ENCODE results near the gene IGLL5. TPM values are rescaled to one million over a fixed set of nuclear protein-coding genes. Genes with fewer than 3 reads are reported as not detected.

Gene IGLL5
- total RNA-seq, 6 experiments from 2014 or later, result not detected

DNA sequence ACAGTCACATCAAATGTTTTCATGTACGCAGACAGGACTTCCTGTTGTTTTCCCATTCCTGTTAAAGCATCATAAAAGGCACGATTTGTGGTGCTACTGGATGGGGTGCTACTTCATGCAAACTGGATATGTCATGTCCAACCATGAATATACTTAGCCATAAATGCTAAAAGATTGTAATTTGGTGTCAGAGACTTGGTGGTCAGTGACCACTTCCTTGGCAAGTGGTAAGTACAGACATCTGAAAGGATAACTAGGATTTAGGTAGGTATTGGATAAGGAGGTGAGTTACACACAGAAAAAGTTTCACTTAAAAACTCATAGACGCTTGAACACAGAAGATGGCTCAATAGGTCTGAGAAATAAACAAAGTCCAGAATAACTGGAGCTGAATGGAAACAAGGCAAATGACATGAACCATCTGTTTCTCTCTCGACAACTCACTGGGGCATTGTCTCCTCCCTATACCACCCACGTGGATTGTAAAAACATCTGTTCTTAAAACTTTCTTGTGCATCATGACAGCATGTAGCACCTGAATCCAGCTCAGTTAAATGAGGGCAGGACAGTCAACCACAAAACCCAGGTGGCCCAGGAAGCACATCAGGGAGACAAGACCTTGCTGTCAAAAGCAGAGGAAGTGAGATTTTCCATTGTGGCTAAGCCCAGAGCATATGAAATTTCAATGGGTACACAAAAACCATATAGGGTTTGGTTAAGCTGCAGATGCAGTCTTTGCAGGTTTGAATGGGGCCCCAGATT lies 22.1 kb upstream of the IGLL5 start:
- Mint-ChIP-seq H3K4me3 (no peak overlapping the region), H3K4me1 (ENCODE audit: low read depth) (no peaks in the 10 kb centered on the region), H3K27ac (no peak overlapping the region), H3K27me3 (ENCODE audit: insufficient read depth) (peaks cover 29% of the 10 kb centered on the region), H3K9me3 (no peaks in the 10 kb centered on the region), H3K36me3 (ENCODE audit: low read depth) (no peaks in the 10 kb centered on the region)
- TF ChIP-seq, protein P1, sequence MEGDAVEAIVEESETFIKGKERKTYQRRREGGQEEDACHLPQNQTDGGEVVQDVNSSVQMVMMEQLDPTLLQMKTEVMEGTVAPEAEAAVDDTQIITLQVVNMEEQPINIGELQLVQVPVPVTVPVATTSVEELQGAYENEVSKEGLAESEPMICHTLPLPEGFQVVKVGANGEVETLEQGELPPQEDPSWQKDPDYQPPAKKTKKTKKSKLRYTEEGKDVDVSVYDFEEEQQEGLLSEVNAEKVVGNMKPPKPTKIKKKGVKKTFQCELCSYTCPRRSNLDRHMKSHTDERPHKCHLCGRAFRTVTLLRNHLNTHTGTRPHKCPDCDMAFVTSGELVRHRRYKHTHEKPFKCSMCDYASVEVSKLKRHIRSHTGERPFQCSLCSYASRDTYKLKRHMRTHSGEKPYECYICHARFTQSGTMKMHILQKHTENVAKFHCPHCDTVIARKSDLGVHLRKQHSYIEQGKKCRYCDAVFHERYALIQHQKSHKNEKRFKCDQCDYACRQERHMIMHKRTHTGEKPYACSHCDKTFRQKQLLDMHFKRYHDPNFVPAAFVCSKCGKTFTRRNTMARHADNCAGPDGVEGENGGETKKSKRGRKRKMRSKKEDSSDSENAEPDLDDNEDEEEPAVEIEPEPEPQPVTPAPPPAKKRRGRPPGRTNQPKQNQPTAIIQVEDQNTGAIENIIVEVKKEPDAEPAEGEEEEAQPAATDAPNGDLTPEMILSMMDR (IDR thresholded peaks at IDR 0.05), result no peak
- no peak for DNase-seq

DNA sequence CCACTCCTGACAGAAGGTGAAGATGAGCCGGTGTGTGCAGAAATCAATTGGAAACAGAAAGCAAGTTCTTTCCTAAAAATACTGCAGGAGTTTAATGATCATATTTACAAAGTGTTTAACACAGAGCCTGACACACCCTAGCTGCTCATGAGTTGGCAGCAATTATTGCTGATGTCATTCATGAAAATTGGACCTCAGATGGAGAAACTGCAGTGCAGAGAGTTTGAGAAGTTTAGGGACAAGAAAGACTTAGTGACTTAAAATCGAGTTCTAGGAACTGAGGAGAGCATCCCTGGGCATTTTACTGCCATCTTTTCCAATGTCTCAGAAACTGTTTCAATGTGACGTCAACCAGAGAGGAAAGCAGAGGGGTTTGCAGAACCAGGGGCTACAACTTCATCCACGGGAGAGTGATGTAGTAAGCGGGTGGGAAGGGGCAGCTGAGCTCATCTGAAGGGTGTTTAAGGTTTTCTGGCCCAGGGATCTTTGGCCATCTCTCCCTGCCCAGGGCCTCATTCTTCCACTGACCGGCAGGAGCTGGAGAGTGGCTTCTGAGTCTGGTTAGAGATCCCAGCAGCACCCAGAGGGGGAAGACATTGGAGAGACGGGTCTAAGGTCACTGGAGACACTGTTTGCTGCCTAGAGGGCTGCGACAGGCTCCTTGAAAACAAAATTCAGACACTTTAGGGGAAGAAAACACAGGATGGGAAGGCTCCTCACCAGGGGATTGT lies 21.1 kb upstream of the IGLL5 start:
- no peak overlapping the region for H3K4me3 Mint-ChIP-seq
- H3K36me3 Mint-ChIP-seq (ENCODE audit: low read depth), result no peaks in the 10 kb centered on the region
- TF ChIP-seq, protein P1 (IDR thresholded peaks at IDR 0.05), result no peak
- H3K4me1 Mint-ChIP-seq (ENCODE audit: low read depth), result no peaks in the 10 kb centered on the region
- no peaks in the 10 kb centered on the region for H3K9me3 Mint-ChIP-seq
- no peak overlapping the region for H3K27ac Mint-ChIP-seq
- DNase-seq, result no peak
- peaks cover 34% of the 10 kb centered on the region for H3K27me3 Mint-ChIP-seq (ENCODE audit: insufficient read depth)

DNA sequence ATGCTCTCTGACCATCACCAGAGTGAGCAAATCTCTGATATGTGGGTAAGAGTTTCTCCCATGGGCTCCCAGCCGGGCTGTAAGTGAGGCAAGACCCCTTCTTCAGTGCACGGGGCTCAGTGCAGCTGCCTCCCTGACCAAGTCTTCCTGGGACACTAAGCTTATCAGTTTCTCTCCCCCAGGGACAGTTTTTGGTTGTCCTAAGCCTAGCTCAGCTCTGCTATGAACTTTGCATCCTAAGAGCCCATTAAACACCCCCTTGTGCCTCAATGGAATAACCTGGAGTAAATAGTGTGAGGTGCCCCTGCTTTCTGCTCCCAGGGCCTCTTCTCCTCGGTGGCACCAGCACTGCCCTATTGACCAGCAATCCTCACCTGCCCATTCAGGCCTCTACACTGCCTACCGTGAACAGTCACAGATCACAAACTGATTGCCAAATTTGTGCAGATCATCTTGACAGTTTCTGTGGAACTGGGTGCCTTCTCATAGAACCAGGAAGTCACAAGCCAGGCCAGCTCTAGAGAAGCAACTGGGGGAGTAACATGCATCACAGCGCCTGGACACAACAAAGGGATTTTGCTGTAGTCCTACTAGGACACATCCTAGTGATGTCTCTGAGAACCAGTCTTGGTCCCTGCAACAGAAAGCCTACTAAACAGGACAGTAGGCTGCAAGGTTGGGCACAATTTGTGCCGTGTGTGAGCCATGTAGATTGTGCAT lies 19.5 kb upstream of the IGLL5 start:
- Mint-ChIP-seq H3K36me3 (ENCODE audit: low read depth) (no peaks in the 10 kb centered on the region), H3K4me3 (no peak overlapping the region), H3K27ac (no peak overlapping the region), H3K9me3 (no peaks in the 10 kb centered on the region), H3K27me3 (ENCODE audit: insufficient read depth) (peaks cover 39% of the 10 kb centered on the region), H3K4me1 (ENCODE audit: low read depth) (no peaks in the 10 kb centered on the region)
- TF ChIP-seq, protein P1 (IDR thresholded peaks at IDR 0.05), result no peak
- DNase-seq, result no peak

DNA sequence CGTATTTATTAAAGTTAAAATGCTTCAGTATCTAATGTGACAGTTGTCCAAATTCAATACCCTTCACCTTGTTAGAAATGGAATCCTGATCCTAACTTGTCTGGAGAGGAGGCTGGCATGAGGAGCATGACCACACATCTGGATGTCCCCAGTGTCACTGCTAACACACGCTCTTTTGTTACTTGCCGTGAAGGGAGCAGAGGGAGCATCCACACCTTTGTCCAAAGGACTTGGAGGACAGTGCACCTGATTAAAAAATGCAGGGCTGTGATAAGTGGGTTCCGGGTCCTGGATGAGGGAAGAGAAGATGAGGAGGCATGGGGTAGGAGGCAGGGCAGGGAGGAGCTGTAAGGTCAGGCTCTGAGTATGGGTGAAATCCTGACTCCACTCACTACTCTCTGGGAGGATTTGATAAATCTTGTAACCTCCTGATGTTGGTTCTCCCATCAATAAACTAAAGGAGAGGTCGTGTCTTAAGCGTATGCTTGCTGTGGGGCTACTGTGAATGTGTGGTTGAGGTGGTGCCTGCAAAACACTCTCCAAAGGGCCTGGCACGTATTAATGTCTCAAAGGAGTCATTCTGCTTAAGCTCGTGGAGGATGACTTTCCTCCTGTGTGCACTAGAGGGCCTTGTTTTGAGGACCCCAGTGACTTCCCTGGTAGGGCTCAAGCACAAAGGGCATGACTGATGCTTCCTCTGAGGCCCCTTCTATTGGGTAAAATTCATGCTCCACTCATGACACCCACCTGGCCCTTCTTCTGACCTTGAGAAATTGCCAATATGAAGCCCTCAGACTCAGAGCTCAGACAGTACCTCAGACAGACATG lies 16.8 kb upstream of the IGLL5 start:
- H3K27ac Mint-ChIP-seq, result no peak overlapping the region
- H3K36me3 Mint-ChIP-seq (ENCODE audit: low read depth), result no peaks in the 10 kb centered on the region
- H3K9me3 Mint-ChIP-seq, result no peaks in the 10 kb centered on the region
- DNase-seq, result no peak
- no peak overlapping the region for H3K4me3 Mint-ChIP-seq
- H3K4me1 Mint-ChIP-seq (ENCODE audit: low read depth), result no peaks in the 10 kb centered on the region
- peaks cover 33% of the 10 kb centered on the region for H3K27me3 Mint-ChIP-seq (ENCODE audit: insufficient read depth)
- TF ChIP-seq, protein P1 (IDR thresholded peaks at IDR 0.05), result no peak
